Loucy (cell line): ENCODE measurements around the gene KCNQ2.
A peak's percentile ranks its signal among the peaks of the same experiment; 100 is the strongest.
"Not testable (repeated sequence)": the region's sequence is repeated elsewhere in the genome, so short reads cannot be mapped to it uniquely, and the experiment has no call there.

ENCODE experiments used
- H2AFZ ChIP-seq: fragments of 200-600 bp; sonication (generic); 2 replicates; pipeline ENCODE4 v1.6.0; 2016; ENCODE audit warnings: antibody characterized with exemption, mild to moderate bottlenecking, low read length, moderate library complexity
- H3F3A ChIP-seq: fragments of 200-600 bp; 2 replicates; pipeline ENCODE4 v1.6.0; 2016; ENCODE audit warnings: antibody characterized with exemption, low read depth, mild to moderate bottlenecking
- H3K27me3 ChIP-seq: fragments of 200-600 bp; sonication (generic); 2 replicates; pipeline ENCODE4 v1.6.1; 2014; ENCODE audit warnings: low read length, mild to moderate bottlenecking; ENCODE audit not compliant: insufficient read depth, poor library complexity, severe bottlenecking
- H3K36me3 ChIP-seq: fragments of 200-600 bp; sonication (generic); 2 replicates; pipeline ENCODE4 v1.6.1; 2016; ENCODE audit warnings: low read length; ENCODE audit not compliant: insufficient read depth
- H3K4me1 ChIP-seq: fragments of 200-600 bp; sonication (generic); 2 replicates; pipeline ENCODE4 v1.5.1; 2014; ENCODE audit warnings: low read length, mild to moderate bottlenecking; ENCODE audit not compliant: insufficient read depth, poor library complexity, severe bottlenecking
- H3K4me2 ChIP-seq: fragments of 200-600 bp; sonication (generic); 2 replicates; pipeline ENCODE4 v1.6.0; 2014; ENCODE audit warnings: antibody characterized with exemption, low read length, low read depth, mild to moderate bottlenecking; ENCODE audit not compliant: poor library complexity, severe bottlenecking
- H3K4me3 ChIP-seq: fragments of 200-600 bp; sonication (generic); 2 replicates; pipeline ENCODE4 v1.5.1; 2014; ENCODE audit warnings: low read length, mild to moderate bottlenecking, mixed read lengths; ENCODE audit not compliant: poor library complexity, severe bottlenecking
- H3K79me2 ChIP-seq: fragments of 200-600 bp; sonication (generic); 2 replicates; pipeline ENCODE4 v1.6.1; 2014; ENCODE audit warnings: low read length; ENCODE audit not compliant: insufficient read depth
- H3K9ac ChIP-seq: fragments of 200-600 bp; sonication (generic); 2 replicates; pipeline ENCODE4 v1.6.0; 2014; ENCODE audit warnings: mild to moderate bottlenecking, low read depth, low read length, moderate library complexity; ENCODE audit not compliant: poor library complexity, severe bottlenecking
- H3K9me2 ChIP-seq: fragments of 200-600 bp; sonication (generic); replicated peaks from 2 replicates; pipeline ENCODE4 v1.6.1; 2016; ENCODE audit warnings: low read depth, low read length, mixed read lengths
- H3K9me3 ChIP-seq: fragments of 200-600 bp; sonication (generic); 2 replicates; pipeline ENCODE4 v1.6.1; 2014; ENCODE audit warnings: mild to moderate bottlenecking, antibody characterized with exemption, low read length, low read depth; ENCODE audit not compliant: insufficient read depth
- H4K20me1 ChIP-seq: fragments of 200-600 bp; sonication (generic); 2 replicates; pipeline ENCODE4 v1.6.0; 2014; ENCODE audit warnings: antibody characterized with exemption, low read length, mild to moderate bottlenecking; ENCODE audit not compliant: insufficient read depth, poor library complexity, severe bottlenecking
- CTCF ChIP-seq: fragments of 200-600 bp; sonication (generic); conservative IDR thresholded peaks from 2 replicates; pipeline ENCODE4 v1.5.1; 2014; ENCODE audit warnings: mild to moderate bottlenecking, antibody characterized with exemption, low read length
- EZH2phosphoT487 ChIP-seq: fragments of 200-600 bp; IDR thresholded peaks from 2 replicates; pipeline ENCODE4 v1.6.1; 2018; ENCODE audit warnings: antibody characterized with exemption, mild to moderate bottlenecking, moderate library complexity, borderline replicate concordance

Gene KCNQ2

DNA sequence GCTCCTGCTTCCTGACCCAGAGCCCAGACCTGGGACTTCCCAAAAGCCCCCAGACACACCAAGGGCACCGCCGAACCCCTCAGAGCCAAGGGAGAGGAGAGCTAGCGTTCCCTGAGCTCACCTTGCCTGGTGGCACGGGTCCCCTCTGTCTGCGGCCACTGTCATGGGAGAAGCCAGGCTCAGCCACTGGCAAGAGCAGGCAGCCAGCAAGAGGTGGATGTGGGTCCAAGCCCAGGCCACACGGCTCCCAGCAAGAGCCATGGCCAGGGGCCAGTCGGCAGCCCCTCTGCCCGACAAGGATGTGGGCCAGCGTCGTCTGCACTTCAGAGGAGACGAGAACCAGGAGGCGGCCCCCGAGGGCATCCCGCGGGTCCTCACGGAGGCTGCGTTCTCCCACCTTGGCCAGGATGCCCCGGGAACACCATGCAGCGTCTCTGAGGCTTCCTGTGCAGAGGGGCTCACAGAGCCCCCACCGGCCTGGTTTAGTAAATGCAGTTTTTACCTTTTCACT, 46.0 kb upstream of the KCNQ2 start:
- H3K9ac ChIP-seq: no peak overlapping the region
- H3K4me3 ChIP-seq: peak overlapping the region; percentile 89
- no peaks in the 10 kb centered on the region for H3K9me2 ChIP-seq
- no peaks in the 10 kb centered on the region for H3K27me3 ChIP-seq
- peaks cover 27% of the 10 kb centered on the region for H3K4me1 ChIP-seq
- H3K9me3 ChIP-seq: no peaks in the 10 kb centered on the region
- H4K20me1 ChIP-seq: peaks cover 24% of the 10 kb centered on the region
- H3K36me3 ChIP-seq: no peaks in the 10 kb centered on the region; the same call in 1 of the 2 replicates
- H3F3A ChIP-seq: no peaks in the 10 kb centered on the region
- peaks cover 25% of the 10 kb centered on the region for H3K79me2 ChIP-seq
- TF ChIP-seq CTCF: peak; percentile 50
- TF ChIP-seq EZH2phosphoT487: no peak
- H2AFZ ChIP-seq: no peak overlapping the region
- peak overlapping the region; percentile 73 for H3K4me2 ChIP-seq

DNA sequence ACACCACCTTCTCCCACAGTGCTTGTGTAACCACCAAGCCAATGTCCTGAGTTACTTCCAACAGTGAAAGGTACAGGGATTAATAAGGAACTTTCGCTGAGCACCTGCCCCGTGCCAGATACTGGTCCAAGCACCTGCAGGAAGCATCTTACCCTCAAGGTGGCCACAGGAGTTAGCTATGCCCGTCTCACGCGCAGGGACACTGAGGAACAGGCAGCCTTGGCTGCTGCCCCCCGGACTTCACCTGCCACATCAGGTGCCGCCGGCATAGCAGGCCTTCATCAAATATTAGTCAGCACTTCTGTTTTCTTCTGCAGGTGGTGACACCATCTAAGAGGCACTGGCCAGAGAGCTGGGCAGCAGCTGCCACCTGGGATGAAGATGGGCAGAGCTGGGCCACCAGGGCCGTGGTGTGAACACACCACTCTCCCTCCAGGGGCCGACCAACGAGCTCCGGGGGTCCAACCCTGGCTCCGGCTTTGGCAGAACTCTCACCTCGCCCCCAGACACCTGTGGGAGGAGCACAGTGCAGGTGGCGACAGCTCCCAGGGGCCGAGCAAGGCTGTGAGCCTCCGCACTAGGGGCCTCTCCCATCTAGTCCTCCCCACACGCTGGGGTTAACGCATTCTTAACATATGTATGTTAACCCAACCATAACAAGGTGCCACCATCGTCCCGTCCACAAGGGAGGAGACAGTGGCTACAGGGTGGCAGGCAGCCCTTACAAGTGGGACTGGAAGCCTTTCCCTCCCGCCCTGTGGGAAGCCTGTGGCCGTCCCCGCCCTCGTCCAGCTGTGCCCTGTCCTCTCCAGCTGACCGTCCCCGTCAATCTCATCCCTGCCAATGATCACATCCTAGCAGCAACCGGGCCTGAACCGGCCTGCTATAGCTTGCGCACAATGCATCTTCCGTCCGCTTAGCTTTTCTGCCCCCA, 45.2 kb upstream of the KCNQ2 start:
- no peak for TF ChIP-seq EZH2phosphoT487
- TF ChIP-seq CTCF: no peak
- H3K79me2 ChIP-seq: peaks cover 18% of the 10 kb centered on the region
- H3K4me3 ChIP-seq: no peak overlapping the region
- H3K27me3 ChIP-seq: no peaks in the 10 kb centered on the region
- H3K9me2 ChIP-seq: no peaks in the 10 kb centered on the region
- peaks cover 17% of the 10 kb centered on the region for H4K20me1 ChIP-seq
- H3F3A ChIP-seq: no peaks in the 10 kb centered on the region
- peaks cover 27% of the 10 kb centered on the region for H3K4me1 ChIP-seq
- no peak overlapping the region for H3K4me2 ChIP-seq
- no peaks in the 10 kb centered on the region for H3K9me3 ChIP-seq
- no peak overlapping the region for H2AFZ ChIP-seq
- no peak overlapping the region for H3K9ac ChIP-seq
- H3K36me3 ChIP-seq: no peaks in the 10 kb centered on the region; the same call in 1 of the 2 replicates

DNA sequence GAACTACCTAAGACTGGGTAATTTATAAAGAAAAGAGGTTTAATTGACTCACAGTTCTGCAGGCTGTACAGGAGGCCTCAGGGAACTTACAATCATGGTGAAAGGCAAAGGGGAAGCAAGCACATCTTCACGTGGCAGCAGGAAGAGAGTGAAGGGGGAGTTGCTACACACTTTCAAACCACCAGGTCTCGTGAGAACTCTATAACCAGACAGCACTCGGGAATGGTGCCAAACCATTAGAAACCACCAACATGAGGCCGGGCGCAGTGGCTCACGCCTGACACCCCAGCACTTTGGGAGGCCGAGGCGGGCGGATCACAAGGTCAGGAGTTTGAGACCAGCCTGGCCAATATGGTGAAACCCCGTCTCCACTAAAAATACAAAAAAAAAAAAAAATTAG, 42.1 kb upstream of the KCNQ2 start:
- H3K9me2 ChIP-seq, H3K36me3 ChIP-seq, H4K20me1 ChIP-seq, H3F3A ChIP-seq, H3K9ac ChIP-seq, H3K4me2 ChIP-seq, H2AFZ ChIP-seq, H3K79me2 ChIP-seq, H3K9me3 ChIP-seq, H3K27me3 ChIP-seq, H3K4me3 ChIP-seq: not testable (repeated sequence)
- peaks cover 12% of the 10 kb centered on the region for H3K4me1 ChIP-seq
